ENCODE measurements around the gene ZNF605.
"Not testable (repeated sequence)": the region's sequence is repeated elsewhere in the genome, so short reads cannot be mapped to it uniquely, and the experiment has no call there.

Gene ZNF605

DNA sequence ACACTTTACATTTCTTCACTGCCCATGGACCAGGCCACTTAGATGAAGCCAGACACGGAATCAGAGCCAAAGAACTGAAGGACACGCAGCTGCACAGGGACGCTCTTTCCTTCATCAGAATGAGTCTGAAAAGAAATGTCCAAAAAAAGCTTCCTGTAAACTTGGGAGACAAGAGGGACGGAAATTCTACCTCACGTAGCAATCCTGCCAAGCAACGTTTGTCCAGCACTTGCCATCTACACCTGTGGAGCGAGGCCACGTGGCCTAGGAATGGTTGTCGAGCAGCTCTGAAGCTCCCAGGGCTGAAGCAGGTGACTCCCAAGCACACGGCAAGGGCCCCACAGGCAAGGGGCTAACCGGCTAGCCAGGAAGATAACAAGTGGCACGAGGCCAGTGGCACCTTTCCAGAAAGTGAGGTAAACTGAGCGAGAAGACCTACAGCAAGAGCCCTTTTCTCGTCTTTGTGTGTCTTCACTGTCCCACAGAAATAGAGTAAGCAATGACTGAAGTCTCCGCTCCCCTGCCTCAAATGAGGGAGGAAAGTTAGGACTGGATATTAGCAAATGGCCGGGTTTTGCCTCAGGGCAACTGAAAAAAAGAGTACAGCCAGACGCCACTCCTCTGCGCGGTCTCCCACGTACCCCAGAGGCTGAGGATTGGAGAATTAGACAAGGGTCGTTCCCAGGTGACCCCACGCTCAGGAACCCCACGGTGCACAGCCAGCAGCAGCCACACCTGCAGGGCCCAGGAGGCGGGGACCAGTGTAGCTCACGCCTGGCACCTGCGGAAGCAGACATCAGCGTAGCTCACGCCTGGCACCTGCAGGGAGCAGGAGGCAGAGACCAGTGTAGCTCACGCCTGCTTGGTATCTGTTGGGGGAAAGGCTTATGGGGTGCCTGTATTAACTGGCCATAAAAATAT, 7.7 kb downstream of the ZNF605 start:
- DNase-seq: no peak

DNA sequence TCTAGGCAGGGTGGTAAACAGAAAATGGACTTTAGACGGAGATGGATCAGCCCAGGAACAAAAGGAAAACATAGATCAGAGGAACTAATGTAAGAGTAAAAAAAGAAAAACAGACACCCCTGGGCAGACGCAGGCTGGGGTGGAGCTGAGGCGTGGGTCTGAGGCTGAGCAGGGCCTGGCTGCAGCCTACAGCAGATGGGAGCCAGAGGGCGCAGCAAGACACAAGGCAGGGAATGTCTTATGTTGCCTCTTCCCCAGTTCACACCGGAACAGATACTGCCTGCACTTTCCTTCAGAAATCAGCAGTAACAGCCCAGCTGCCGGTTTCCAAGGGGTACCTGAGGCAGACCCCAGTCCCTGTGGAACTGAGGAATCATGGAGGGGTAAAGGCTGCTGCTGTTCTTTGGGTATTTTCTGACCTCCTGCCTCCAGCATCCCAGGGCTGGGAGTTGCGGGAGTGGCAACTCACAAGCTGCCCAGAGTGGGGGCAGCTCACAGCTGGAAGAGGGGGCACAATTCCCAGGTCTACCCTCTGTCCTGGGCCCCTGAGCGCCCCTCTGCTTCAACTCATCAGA, 9.8 kb downstream of the ZNF605 start:
- DNase-seq: no peak

DNA sequence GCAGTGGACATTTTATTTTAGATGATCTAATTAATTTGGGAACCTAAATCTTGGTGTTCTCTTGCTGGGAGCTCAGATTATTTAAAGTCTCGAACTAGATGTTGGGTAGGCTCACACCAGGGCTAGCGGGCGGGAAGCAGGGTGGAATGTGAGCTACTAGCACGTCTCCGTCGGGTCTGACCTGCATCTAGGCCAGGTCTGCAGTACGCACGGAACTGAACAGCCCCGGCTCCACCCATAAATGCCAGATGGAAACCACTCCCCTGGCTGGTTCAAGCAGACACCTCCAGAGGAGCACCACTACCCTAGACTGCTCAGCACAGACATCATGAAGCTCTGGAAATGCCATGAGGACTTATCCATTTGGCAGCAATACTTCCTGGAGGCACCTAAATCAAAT, 10.3 kb downstream of the ZNF605 start:
- no peak for DNase-seq

DNA sequence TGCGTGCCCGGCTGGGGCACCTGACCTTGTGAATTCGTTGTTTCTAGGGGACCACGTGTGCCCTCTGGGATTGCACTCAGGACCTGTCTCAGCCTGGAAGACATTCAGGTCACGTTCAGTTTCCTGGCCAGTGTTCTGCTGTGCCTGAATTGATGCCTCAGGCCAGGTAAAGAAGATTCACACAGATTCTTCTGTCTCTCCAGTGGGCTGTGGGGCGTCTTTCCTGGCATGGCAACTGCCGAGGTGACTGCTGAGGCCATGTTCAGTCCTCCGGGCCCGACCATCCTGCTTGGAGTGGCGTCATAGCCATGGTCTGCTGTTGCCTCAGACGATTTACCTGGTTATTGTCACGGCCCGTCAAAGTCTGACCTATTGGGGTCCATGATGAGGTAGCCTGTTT, 13.5 kb downstream of the ZNF605 start:
- no peak for DNase-seq

DNA sequence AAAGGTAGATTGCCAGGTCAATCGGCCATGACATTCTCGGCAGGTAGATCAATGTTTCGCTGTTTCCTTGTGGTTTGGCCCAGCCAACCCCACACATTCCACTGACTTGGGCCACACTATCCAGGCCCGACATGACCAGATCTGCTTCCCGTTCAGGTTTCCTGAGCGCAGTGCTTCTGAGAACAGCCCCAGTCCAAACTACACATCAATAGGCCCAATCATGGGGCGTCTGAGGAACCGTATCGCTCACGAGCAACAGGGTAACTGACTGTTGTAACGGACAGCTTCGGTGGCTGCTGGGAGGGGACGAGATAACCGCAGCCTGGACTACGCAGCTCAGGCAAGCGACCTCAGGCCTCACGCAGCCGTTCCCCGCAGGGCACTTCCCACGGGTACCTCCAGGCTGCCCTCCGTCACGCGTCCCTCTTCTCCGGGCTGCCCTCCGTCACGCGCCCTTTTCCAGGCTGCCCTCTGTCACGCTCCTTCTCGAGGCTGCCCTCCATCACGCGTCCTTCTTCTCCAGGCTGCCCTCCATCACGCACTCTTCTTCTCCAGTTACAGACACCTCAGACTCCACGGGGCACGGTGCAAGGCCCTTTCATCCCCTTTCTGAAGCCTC, 14.7 kb downstream of the ZNF605 start:
- no peak for DNase-seq

DNA sequence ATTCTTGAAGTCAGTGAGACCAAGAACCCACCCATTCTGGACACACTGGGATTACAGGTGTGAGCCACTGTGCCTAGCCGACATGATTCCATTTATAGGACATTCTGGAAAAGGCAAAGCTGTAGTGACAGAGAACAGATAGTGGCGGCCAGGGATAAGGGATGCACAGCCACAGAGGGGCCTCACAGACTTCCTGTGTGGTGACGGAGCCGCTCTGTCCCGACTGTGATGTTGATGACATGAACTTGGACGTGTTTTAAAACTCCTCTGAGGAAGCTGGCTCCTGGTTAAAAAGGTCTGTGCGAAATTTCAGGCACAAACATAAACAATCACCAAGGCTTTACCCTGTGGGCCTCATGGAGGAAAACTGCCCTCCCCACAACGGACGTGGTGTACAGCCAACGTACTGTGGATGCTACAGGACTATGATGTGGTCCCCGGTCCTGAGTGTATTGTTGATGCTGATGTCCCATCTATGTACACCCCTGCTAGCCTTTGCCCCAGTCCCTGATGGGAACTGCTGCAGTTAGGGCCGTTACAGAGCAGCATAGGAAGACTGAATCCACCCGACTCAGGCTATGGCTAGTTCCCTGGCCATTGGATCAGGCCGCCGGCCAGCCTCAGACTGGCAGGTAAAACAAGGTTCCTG, 15.9 kb downstream of the ZNF605 start:
- DNase-seq: no peak

DNA sequence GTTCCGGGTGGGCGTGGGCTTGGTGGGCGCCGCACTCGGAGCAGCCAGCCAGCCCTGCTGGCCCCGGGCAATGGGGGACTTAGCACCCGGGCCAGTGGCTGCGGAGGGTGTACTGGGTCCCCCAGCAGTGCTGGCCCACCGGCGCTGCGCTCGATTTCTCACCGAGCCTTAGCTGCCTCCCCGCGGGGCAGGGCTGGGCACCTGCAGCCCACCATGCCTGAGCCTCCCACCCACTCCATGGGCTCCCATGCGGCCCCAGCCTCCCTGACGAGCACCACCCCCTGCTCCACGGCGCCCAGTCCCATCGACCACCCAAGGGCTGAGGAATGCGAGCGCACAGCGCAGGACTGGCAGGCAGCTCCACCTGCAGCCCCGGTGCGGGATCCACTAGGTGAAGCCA, 17.3 kb downstream of the ZNF605 start:
- not testable (repeated sequence) for DNase-seq

DNA sequence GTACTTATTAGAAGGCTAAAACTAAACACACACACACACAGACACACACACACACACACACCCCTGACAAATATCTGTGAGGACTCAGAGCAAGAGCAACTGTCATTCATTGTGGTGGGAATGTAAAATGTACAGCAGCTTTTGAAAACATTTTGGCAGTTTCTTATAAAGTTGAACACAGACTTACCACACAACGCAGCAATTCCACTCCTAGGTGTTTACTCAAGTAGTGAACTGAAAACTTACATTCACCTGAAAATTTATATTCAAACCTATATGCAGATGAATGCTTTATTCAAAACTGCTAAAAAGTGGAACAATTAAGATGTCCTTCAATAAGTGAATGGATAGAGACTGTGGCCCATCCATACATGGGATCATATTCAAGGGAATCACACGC, 18.6 kb downstream of the ZNF605 start:
- no peak for DNase-seq

DNA sequence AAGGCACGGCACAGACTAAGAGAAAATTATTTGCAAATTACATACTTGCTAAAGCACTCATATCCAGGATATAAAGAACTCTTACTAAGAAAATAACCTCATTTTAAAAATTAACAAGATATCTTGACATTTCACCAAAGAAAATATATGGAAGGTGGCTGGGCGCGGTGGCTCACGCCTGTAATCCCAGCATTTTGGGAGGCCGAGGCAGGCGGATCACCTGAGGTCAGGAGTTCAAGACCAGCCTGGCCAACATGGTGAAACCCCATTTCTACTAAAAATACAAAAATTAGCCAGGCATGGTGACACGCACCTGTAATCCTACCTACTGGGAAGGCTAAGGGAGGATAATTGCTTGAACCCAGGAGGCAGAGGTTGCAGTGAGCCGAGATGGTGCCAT, 19.2 kb downstream of the ZNF605 start:
- DNase-seq: not testable (repeated sequence)

DNA sequence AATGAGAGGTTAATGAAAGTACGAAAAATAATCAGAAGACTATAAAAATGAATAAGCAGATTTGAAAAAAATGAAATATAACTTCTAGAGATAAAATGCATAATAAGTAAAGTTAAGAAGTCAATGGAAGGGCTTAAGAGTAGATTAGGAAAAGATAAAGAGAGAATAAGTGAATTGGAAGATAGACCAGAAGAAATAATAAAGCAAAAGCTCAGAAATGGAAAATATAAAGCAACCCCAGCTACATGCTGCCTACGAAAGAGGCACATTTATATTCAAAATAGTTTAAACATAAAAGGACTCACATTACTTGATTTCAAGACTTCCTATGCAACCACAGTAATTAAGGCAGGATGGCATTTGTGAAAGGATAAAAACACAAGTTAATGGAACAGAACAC, 19.9 kb downstream of the ZNF605 start:
- DNase-seq: no peak

DNA sequence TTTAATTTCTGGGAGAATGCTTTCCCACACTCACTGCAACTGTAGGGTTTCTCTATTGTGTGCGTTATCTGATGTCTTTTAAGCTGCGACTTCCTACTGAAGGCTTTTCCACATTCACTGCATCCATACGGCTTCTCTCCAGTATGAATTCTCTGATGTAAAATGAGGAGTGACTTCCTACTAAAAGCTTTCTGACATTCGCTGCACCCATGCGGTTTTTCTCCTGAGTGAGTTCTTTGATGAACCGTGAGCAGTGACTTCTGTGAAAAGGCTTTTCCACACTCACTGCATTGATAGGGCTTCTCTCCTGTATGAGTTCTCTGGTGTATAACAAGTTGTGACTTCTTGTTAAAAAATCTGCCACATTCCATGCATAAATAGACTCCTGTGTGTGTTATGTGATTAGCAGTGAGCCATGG, 29.7 kb downstream of the ZNF605 start:
- no peak for DNase-seq

DNA sequence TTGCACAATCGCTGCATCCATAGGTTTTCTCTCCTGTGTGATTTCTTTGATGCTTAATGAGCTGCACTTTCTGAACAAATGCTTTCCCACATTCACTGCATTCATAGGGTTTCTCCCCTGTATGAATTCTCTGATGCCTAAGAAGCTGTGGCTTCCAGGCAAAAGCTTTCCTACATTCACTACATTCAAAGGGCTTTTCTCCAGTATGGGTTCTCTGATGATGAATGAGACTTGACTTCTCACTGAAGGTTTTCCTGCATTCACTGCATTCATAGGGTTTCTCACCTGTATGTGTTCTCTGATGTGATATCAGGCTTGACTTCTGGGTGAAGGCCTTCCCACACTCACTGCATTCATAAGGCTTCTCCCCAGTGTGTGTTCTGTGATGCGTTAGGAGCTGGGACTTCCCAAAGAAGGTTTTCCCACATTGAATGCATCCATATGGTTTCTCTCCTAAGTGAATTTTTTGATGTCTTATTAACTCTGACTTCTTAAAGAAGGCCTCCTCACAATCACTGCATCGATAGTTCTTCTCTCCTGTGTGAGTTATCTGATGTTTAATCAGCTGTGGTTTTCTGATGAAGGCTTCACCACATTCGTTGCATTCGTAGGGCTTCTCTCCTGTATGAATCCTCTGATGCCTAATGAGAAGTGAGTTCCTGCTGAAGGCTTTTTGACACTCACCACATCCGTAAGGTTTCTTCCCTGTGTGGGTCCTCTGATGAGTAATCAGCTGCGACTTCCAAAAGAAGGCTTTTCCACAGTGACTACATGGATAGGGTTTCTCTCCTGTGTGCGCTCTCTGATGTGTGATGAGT, 30.3 kb downstream of the ZNF605 start:
- no peak for DNase-seq

DNA sequence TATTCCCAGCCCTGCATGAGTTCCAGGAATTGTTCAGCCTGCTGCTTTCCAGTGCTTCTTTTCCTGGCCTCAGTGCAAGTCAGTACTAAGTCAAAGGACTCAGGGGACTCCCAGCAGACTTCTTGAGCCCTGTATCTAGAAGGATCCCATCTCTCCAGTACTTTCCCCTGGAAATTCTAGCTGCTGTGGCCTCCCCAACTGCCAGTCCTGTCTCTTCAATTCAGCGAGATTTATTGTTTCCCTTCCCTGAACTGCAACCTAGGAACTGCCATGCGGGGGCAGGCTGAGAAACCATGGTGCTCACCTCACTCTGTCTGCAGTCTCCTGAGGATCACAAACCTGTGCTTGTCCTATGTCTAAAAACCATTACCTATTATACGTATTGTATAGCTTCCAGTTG, 31.8 kb downstream of the ZNF605 start:
- no peak for DNase-seq

DNA sequence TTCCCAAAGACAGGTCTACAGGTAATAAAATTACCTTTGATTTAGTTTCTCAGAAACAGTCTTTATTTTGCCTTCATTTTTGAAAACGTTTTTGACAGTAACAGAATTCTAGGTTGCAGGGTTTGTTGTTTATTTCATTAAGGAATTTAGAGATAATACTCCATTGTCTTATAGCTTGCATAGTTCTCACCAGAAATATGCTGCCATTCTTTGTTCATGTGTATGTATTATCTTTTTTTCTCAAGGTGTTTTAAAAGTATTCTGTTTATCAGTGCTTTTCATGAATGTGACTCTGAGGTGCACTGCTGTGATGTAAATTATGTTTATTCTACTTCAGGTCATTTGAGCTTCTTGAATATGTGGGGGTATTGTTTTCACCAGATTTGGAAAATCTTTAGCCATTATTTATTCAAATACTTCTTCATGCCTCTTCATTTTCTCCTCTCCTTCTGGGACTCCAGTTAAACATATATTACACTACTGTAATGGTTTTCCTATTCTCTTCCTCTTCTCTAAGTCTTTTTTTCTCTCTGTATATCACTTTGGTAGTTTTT, 32.7 kb downstream of the ZNF605 start:
- no peak for DNase-seq

DNA sequence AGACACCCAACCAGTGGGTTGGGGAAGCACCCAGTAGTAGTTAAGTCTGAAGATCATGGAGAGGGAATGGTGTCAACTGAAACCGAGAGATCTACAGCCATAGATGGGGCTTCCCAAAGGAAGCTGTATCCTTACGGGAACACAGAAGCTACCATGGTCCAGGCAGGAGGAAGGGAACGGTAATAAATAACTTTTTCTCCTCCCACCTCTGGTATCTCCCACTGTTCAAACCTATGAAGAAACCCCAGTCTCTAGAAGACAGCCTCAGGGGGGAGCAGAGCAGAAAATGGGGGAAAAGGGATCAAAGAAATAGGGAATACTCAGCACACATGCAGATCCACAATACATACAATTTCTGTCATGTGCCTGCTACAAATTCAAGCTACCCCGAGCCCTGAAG, 33.4 kb downstream of the ZNF605 start:
- no peak for DNase-seq

DNA sequence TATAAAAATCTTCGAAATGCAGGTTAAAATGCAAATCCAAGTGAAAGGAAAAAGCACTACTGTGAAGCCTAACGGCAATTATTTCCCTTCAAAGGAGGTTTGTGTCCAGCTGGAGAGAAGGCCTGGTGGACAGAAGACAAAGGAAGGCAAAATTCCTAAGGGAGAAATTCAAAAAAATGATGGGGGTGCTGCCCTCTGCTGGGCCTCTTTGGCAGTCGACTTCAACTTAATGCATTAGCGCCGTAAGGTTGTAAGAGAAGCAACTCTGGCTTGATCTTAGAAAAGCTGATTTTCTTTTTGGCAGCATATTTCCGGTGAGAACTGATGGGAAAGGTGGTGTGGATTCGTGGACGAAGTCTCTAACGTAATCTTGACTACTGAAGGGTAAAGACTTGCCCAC, 34.4 kb downstream of the ZNF605 start:
- DNase-seq: no peak

DNA sequence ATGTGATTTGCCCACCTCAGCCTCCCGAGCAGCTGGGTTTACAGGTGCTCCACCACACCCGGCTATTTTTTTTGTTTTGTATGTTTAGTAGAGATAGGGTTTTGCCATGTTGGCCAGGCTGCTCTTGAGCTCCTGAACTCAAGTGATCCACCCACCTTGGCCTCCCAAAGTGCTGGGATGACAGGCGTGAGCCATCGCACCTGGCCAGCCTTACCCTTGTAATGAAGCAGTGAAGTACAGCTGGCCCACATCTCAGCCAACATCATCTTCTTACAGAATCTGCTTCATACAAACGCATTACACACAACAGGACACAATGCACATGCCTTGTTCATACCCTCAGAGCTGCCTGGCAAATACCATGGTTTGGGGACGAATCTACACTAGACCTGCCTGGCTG, 37.4 kb downstream of the ZNF605 start:
- no peak for DNase-seq

DNA sequence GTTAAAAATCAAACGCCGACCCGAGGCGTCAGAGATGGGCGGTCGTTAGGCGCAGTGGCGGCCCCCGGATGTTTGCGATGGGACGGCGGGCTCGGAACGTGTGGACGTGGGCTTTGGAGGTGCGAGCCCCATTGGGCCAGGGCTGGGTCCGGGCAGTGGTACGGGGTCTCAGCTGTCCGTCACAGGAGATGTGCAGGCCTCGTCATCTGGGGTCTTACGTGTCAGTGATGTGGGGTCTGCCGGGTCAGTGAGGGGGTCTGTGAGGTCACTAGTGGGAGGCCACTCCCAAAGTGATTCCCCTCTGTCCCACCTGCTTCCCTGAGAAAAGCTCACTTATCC, 47.1 kb downstream of the ZNF605 start:
- DNase-seq: no peak

DNA sequence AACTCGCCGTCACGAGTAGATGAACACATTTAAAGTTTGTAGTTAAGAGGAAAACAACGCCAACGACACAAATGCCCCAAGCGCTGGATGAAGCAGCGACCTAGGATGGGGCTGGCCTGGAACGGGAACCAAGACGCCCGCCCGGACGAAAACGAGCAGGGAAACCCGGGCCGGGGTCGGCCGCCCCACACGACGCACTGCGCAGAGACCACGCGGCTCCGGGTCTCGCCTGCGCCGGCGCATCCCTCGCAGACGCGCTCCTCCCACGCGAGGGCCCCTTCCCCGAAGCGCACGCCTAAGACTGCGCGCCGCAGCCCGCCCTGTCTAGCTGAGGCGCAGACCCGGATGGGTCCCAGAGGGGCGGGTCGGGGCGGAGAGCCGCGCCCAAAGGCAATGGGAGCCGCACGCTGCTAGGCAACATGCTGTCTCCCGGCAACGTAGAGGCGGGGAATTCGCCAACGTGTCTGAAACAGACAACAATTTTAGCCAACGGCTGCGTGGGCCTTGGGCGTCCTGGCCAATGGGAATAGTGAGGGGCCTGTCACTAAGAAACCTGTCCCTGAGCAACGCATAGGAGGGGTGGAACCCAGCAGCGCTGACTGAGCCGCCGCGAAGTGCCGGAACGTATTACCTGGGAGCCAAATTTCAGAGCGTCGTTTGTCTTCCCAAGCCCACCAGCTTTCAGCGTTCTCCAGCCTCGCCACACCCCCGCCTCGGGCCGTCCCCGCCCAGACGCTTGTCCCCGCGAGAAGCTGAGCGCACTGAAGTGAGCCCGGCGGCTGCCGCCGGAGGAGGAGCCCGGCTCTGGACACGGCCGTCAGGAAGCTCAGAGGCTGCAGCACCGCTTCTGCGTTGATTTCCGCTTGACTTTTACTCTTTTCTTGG, 47.7 kb downstream of the ZNF605 start:
- DNase-seq: peak; percentile 1

DNA sequence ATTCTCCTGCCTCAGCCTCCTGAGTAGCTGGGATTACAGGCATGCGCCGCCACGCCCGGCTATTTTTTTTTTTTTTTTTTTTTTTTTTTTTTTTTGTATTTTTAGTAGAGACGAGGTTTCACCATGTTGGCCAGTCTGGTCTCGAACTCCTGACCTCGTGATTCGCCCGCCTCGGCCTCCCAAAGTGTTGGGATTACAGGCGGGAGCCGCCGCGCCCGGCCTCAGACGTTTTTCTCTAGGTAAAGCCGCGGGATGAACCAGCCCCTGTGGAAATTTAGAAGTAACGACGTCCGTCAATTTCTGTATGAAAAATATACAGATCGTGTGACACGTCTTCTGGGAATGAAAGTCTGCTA, 48.3 kb downstream of the ZNF605 start:
- DNase-seq: not testable (repeated sequence)

DNA sequence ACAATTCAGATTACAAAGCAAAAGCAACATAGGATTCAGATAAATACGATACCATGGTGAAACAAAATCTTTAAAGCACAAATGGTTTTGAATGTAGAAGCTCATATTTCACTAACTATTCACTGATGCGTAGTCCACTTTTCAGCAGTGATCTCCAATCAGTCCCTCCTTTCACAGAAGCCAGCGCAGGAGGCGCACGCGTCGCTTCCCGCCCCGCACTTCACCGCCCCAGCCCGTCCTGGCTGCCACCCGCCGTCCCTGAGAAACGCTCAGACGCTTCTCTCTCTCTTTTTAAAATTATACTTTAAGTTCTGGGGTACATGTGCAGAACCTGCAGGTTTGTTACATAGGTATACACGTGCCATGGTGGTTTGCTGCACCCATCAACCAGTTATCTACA, 48.9 kb downstream of the ZNF605 start:
- DNase-seq: no peak

Measured in NCI-H446 treated with DMSO at 0.1 percent for 48 hours (cell line).